Ascending aorta (tissue), 2 donors: ENCODE results near the gene SAE1. TPM values are rescaled to one million over a fixed set of nuclear protein-coding genes. Genes with fewer than 3 reads are reported as not detected.

ENCODE experiments used
- DNase-seq, 2 donors: peaks; one replicate each; pipeline ENCODE4 v3.0.0-alpha.2; 2019; ENCODE audit warnings: low spot score in 2 of 2
- H3K27ac ChIP-seq, 2 donors: fragments of 200-600 bp; sonication (generic); one replicate each; pipeline ENCODE4 v1.5.1; 2016 to 2017; ENCODE audit warnings: mild to moderate bottlenecking in 1 of 2
- H3K27me3 ChIP-seq: fragments of 200-600 bp; sonication (generic); one replicate; pipeline ENCODE4 v1.5.1; 2017
- H3K36me3 ChIP-seq, 2 donors: fragments of 200-600 bp; sonication (generic); one replicate each; pipeline ENCODE4 v1.5.1; 2016
- H3K4me1 ChIP-seq, 2 donors: fragments of 200-600 bp; sonication (generic); one replicate each; pipeline ENCODE4 v1.5.1; 2016 to 2017; ENCODE audit warnings: mild to moderate bottlenecking in 1 of 2
- H3K4me3 ChIP-seq, 2 donors: fragments of 200-600 bp; sonication (generic); one replicate each; pipeline ENCODE4 v1.5.1; 2016 to 2017; ENCODE audit warnings: mild to moderate bottlenecking in 1 of 2
- H3K9me3 ChIP-seq, 2 donors: fragments of 200-600 bp; sonication (generic); one replicate each; pipeline ENCODE4 v1.5.1; 2016
- CTCF ChIP-seq, 3 experiments: fragments of 200-600 bp in 2 of 3; fragments of 450-650 bp in 1 of 3; sonication (generic) in 2 of 3; IDR thresholded peaks; one replicate each; pipeline ENCODE4 v1.5.1; 2016 to 2019; ENCODE audit warnings: antibody characterized with exemption in 3 of 3, mild to moderate bottlenecking in 1 of 3, moderate library complexity in 1 of 3
- intact Hi-C: fragments of 100-400 bp; cut with DNase I; formaldehyde crosslinking; loops from one replicate; pipeline ENCODE4 v1.15.1; 2023
- total RNA-seq: library from RNA; depleted of rRNA; stranded (reverse); fragments of >200 nt; gene quantifications from one replicate; pipeline ENCODE4 v1.1.0, GENCODE V29; 2016

SAE1 gene
- total RNA-seq, 1 donor from 2014 or later = 54.4 TPM

DNA sequence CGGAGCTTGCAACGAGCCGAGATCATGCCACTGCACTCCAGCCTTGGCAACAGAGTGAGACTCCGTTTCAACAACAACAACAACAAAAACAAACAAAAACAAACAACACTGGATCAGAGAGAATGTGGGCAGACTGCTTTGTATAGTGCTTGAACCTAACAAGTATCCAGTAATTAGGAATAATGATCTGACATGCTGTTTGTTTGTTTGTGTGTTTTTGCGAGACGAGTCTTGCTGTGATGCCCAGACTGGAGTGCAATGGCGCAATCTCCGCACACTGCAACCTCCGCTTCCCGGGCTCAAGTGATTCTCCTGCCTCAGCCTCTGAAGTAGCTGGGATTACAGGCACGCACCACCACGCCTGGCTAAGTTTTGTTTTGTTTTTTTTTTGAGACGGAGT, 14.0 kb downstream of the SAE1 start:
- intact Hi-C loops = no loop called here
- TF ChIP-seq CTCF (IDR thresholded peaks at IDR 0.05) = no peak
- Histone ChIP-seq H3K4me3 (no peak overlapping the region), H3K27ac (no peak overlapping the region), H3K9me3 (no peaks in the 10 kb centered on the region), H3K27me3 (no peaks in the 10 kb centered on the region), H3K4me1 (no peaks in the 10 kb centered on the region), H3K36me3 (peaks cover 18 to 46% of the 10 kb centered on the region in 2 donors)
- DNase-seq = no peak

DNA sequence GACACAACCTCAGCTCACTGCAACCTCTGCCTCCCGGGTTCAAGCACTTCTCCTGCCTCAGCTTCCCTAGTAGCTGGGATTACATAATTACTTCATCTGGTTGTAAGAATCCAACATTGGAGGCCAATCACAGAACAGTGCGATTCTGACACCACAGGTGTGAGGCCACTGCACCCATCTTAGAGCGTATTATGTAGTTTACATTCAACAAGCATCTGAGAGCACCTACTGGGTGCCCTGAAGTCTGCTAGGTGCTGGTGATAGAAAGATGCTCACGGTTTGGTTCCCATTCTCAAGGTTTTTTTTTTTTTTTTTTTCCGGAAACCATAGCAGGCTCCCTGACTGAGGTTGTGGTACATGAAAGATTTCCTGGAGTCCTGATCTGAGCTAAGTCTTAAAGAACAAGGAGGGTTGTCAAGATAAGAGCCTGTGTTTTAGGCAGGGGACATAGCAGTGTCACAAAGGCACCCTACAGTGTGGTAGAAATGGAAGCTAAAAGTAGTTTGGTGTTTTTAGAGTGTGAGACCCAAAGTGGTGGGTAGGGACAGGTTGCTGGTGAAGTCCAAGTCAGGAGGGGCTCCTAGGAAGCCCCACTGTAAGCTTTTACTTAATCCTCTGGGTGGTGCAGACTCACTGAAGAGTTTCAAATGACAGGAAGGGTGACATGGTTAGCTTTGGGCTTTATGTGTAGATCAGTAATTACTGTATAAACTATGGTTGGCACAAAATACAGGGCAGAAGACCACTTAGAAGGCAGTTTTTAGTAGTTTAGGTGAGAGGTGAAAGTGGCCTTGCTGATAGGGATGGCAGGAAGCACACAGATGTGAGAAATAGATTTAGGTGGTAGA, 15.2 kb downstream of the SAE1 start:
- no peak overlapping the region for H3K4me3 ChIP-seq
- intact Hi-C loops = no loop called here
- peaks cover 27 to 54% of the 10 kb centered on the region in 2 donors for H3K36me3 ChIP-seq
- no peak overlapping the region for H3K27ac ChIP-seq
- no peaks in the 10 kb centered on the region for H3K9me3 ChIP-seq
- no peaks in the 10 kb centered on the region for H3K4me1 ChIP-seq
- no peak for DNase-seq
- TF ChIP-seq CTCF (IDR thresholded peaks at IDR 0.05) = no peak
- no peaks in the 10 kb centered on the region for H3K27me3 ChIP-seq

- no peak for DNase-seq
- Histone ChIP-seq H3K36me3 (peaks cover 37 to 65% of the 10 kb centered on the region in 2 donors), H3K9me3 (no peaks in the 10 kb centered on the region), H3K27ac (no peak overlapping the region), H3K27me3 (no peaks in the 10 kb centered on the region), H3K4me1 (no peaks in the 10 kb centered on the region), H3K4me3 (no peak overlapping the region)
- no peak for TF ChIP-seq CTCF (IDR thresholded peaks at IDR 0.05)
- intact Hi-C loops = no loop called here
Observed at GRCh38 chr19:47146920-47147319, 16.3 kb downstream of the SAE1 start.

DNA sequence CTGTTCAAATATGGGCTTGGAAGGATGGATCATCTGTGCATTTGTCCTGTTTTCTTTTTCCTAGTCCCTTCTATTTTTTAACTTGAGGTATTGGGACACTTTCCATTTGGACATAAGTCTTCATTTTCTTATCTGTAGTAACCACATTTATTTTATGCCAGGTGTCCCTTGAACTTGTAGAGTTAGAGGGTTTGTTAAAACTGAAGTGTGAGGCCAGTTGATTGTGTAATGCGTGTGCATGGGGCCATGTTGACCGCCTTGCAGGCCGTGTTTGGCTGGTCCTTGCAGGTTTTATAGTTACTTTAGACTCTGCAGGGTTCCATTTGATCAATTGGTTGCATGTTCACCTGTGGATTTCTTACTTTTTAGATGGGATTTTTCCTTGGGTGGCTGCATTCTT, 21.0 kb downstream of the SAE1 start:
- H3K9me3 ChIP-seq = no peaks in the 10 kb centered on the region
- intact Hi-C loops = no loop called here
- TF ChIP-seq CTCF (IDR thresholded peaks at IDR 0.05) = no peak
- no peak for DNase-seq
- H3K27me3 ChIP-seq = no peaks in the 10 kb centered on the region
- no peak overlapping the region for H3K27ac ChIP-seq
- peaks cover 48 to 75% of the 10 kb centered on the region in 2 donors for H3K36me3 ChIP-seq
- H3K4me3 ChIP-seq = no peak overlapping the region
- H3K4me1 ChIP-seq = no peaks in the 10 kb centered on the region

- Histone ChIP-seq H3K36me3 (peaks cover 48 to 73% of the 10 kb centered on the region in 2 donors), H3K4me3 (no peak overlapping the region), H3K4me1 (peaks cover 0 to 4% of the 10 kb centered on the region in 2 donors), H3K27ac (no peak overlapping the region), H3K27me3 (no peaks in the 10 kb centered on the region), H3K9me3 (no peaks in the 10 kb centered on the region)
- DNase-seq = no peak
- intact Hi-C loops = no loop called here
- TF ChIP-seq CTCF (IDR thresholded peaks at IDR 0.05) = no peak
Observed at GRCh38 chr19:47152205-47152604, 21.6 kb downstream of the SAE1 start.
